Heart left ventricle (tissue), 16 donors: ENCODE data around the gene SCN1B. TPM values are rescaled to one million over a fixed set of nuclear protein-coding genes. Genes with fewer than 3 reads are reported as not detected.

ENCODE experiments used
- ATAC-seq, 4 donors: fragments of 200-7000 bp; cut with Tn5 transposase; one replicate each; pipeline ENCODE4 v1.9.1; 2020 to 2022; ENCODE audit warnings: moderate library complexity in 4 of 4, mild to moderate bottlenecking in 3 of 4, moderate number of reproducible peaks in 1 of 4
- DNase-seq, 5 donors: peaks; one replicate each; pipeline ENCODE4 v3.0.0-alpha.2; 2020
- H3K27ac ChIP-seq, 12 donors: fragments of 200-600 bp; sonication (generic) in 4 of 12; one replicate each; pipeline versions ENCODE4 v1.5.0 to v1.8.0; 2016 to 2022; ENCODE audit warnings: mild to moderate bottlenecking in 2 of 12
- H3K27me3 ChIP-seq, 9 donors: fragments of 200-600 bp; sonication (generic) in 2 of 9; one replicate each; pipeline versions ENCODE4 v1.5.1 to v1.8.0; 2016 to 2022; ENCODE audit warnings: mild to moderate bottlenecking in 3 of 9
- H3K36me3 ChIP-seq, 9 donors: fragments of 200-600 bp; sonication (generic) in 2 of 9; one replicate each; pipeline versions ENCODE4 v1.5.0 to v1.8.0; 2018 to 2022; ENCODE audit warnings: mild to moderate bottlenecking in 2 of 9
- H3K4me1 ChIP-seq, 12 donors: fragments of 200-600 bp; sonication (generic) in 4 of 12; one replicate each; pipeline versions ENCODE4 v1.5.0 to v1.8.0; 2016 to 2022; ENCODE audit warnings: mild to moderate bottlenecking in 3 of 12
- H3K4me3 ChIP-seq, 12 donors: fragments of 200-600 bp; sonication (generic) in 4 of 12; one replicate each; pipeline versions ENCODE4 v1.5.0 to v1.8.0; 2017 to 2022; ENCODE audit warnings: mild to moderate bottlenecking in 9 of 12, moderate library complexity in 4 of 12
- H3K9me3 ChIP-seq, 12 donors: fragments of 200-600 bp; sonication (generic) in 4 of 12; one replicate each; pipeline versions ENCODE4 v1.5.0 to v1.8.0; 2016 to 2022; ENCODE audit warnings: mild to moderate bottlenecking in 1 of 12
- CTCF ChIP-seq, 12 donors: fragments of 200-600 bp; sonication (generic) in 4 of 12; IDR thresholded peaks; one replicate each; pipeline versions ENCODE4 v1.5.0 to v1.8.0; 2018 to 2022; ENCODE audit warnings: antibody characterized with exemption in 12 of 12, mild to moderate bottlenecking in 5 of 12
- POLR2A ChIP-seq, 2 donors: fragments of 450-650 bp; IDR thresholded peaks; one replicate each; pipeline ENCODE4 v1.6.1; 2017; ENCODE audit warnings: antibody characterized with exemption in 2 of 2, mild to moderate bottlenecking in 2 of 2, moderate library complexity in 2 of 2
- WGBS, 4 donors: extraction: QIAGEN DNeasy Blood & Tissue Kit in 2 of 4; methylation state at CpG; one replicate each; pipeline versions ENCODE4 v1.1.5 to v1.1.7; 2013 to 2018; 5-methylcytosine and 5-hydroxymethylcytosine counted together
- intact Hi-C, 10 donors: fragments of 100-400 bp; cut with DNase I; formaldehyde crosslinking; loops; one replicate each; pipeline versions ENCODE4 v1.11.1 to v1.14.2; 2022
- polyA plus RNA-seq, 2 donors: library from polyadenylated mRNA; stranded (reverse); fragments of 200-250 nt; gene quantifications; one replicate each; pipeline ENCODE4 v1.2.3, GENCODE V29; 2013
- total RNA-seq, 9 donors: library from RNA; depleted of rRNA in 2 of 9; stranded (reverse); fragments of >200 nt in 2 of 9; fragmentation: NEBNext Ultra II Directional in 3 of 9; extraction: Animal tissue kit (Norgen Biotek cat#: 25700) in 3 of 9; gene quantifications; one replicate each; pipeline versions ENCODE4 v1.1.0 to v1.2.4, GENCODE V29; 2016 to 2023
- donor health status: ischemic (EF 13 %, LVEDD 7.1; RV severe dilation, severe dysfunction).
- donor health status: healthy with polysubstance abuse.
- donor health status: DM: no; HTN: yes; CAD: no.
- donor health status: DM: no; HTN: no; CAD: no.
- donor health status: ischemic (EF 25% LVEDD 6.9; RV normal size, moderate dysfunction).
- donor health status: ischemic (EF 25% LVEDD 5.7; RV mildly dilated, moderate dysfunction).
- donor health status: healthy.
- donor health status: DM: yes; HTN: yes; CAD: no.
- donor health status: ischemic (EF 35%, LVEDD 5.7; RV mildly dilated, moderate dysfunction).
- donor health status: nonischemic (EF 11% LVEDD 7.7; RV severe dilation, severe dysfunction).
- donor health status: DM: yes; HTN: yes; CAD: no.
- donor health status: PGD.
- donor health status: ischemic (EF 29% LVEDD 5.4; RV normal size, mild dysfunction).
- donor health status: nonischemic (EF 23%, LVEDD 6.1; RV moderate dilation, normal function).

The SCN1B gene
- total and polyA plus RNA-seq, 11 donors = 19.7 to 68.3 (median 32.4) TPM

- Histone ChIP-seq H3K36me3 (peaks cover 0 to 12% (median 0%) of the 10 kb centered on the region in 9 donors), H3K4me1 (peaks cover 0 to 57% (median 44%) of the 10 kb centered on the region in 12 donors), H3K27me3 (no peaks in the 10 kb centered on the region), H3K27ac (peak overlapping the region; percentile 52 to 92 (median 78)), H3K4me3 (peak overlapping the region in 10 of 12 donors; percentile 8 to 50 (median 28)), H3K9me3 (no peaks in the 10 kb centered on the region)
- no peak for DNase-seq
- TF ChIP-seq CTCF (IDR thresholded peaks at IDR 0.05) (no peak), POLR2A (IDR thresholded peaks at IDR 0.05) (no peak)
- WGBS, 4 donors = 50 to 58% (median 54%) methylated on average over 27 to 39 of the region's 39 CpGs
- no peak for ATAC-seq
- intact Hi-C loops = loop anchor here in 2 of 10 donors (10.0 kb wide), 2 partner anchors 95 to 225 kb away; partner anchors contain the start of genes FXYD1 (in 1 of the 2), LGI4 (in 1 of the 2) and USF2 (in 1 of the 2)
These were observed 9.9 kb downstream of the SCN1B start for GRCh38 chr19:35039881-35040825.

- H3K36me3 ChIP-seq = peaks cover 0 to 5% (median 0%) of the 10 kb centered on the region in 9 donors
- peaks cover 0 to 57% (median 44%) of the 10 kb centered on the region in 12 donors for H3K4me1 ChIP-seq
- TF ChIP-seq POLR2A (IDR thresholded peaks at IDR 0.05) (peak in 1 of 2 donors; percentile 31), CTCF (IDR thresholded peaks at IDR 0.05) (no peak)
- H3K27me3 ChIP-seq = no peaks in the 10 kb centered on the region
- DNase-seq (peak; percentile 91 to 98 (median 93)), ATAC-seq (peak; percentile 81 to 92 (median 86))
- intact Hi-C loops = loop anchor here in 2 of 10 donors (10.0 kb wide), 2 partner anchors 94 to 224 kb away; partner anchors contain the start of genes FXYD1 (in 1 of the 2), LGI4 (in 1 of the 2) and USF2 (in 1 of the 2)
- peak overlapping the region; percentile 39 to 92 (median 78) for H3K27ac ChIP-seq
- 8 to 16% (median 9%) methylated on average over 23 to 36 of the region's 36 CpGs for WGBS, 4 donors
- H3K9me3 ChIP-seq = no peaks in the 10 kb centered on the region
- peak overlapping the region in 10 of 12 donors; percentile 2 to 50 (median 28) for H3K4me3 ChIP-seq
These were observed 10.7 kb downstream of the SCN1B start for GRCh38 chr19:35040826-35041547.

DNA sequence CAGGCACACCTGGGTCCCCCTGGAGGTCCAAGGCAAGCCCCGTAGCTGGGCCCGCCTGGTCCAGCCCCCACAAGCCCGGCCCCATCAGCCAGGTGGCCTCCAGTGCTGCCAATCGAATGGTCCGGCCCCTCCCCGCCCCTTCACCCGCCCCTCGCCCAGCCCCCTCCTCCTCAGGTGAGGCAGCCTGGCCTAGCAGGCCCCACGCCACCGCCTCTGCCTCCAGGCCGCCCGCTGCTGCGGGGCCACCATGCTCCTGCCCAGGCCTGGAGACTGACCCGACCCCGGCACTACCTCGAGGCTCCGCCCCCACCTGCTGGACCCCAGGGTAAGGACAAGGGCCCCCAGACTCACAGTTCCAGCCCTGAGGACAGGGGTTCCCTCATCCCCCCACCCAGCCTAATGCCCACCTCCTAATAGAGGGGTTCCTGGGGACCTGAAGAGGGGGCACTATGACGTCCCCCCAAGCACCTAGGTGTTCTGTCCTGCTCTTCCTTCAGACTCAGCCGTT lies 11.3 kb downstream of the SCN1B start, which contains the start of gene HPN:
TSS of gene HPN (plus strand) at position 174 of the 508 bp plus-strand sequence. CDS start 786 bp downstream, outside the sequence.
- no peak for DNase-seq

More for the DNA sequence above, 11.3 kb downstream of the SCN1B start, which contains the start of gene HPN:
- H3K4me1 ChIP-seq = peaks cover 0 to 57% (median 44%) of the 10 kb centered on the region in 12 donors
- intact Hi-C loops = loop anchor here in 2 of 10 donors (10.0 kb wide), 2 partner anchors 93 to 223 kb away; partner anchors contain the start of genes FXYD1 (in 1 of the 2), LGI4 (in 1 of the 2) and USF2 (in 1 of the 2)
- H3K27ac ChIP-seq = peak within 1 kb of the TSS; percentile 39 to 92 (median 78)
- H3K9me3 ChIP-seq = no peaks in the 10 kb centered on the region
- peak in 3 of 4 donors; percentile 1 to 17 (median 9) for ATAC-seq
- peak within 1 kb of the TSS in 10 of 12 donors; percentile 2 to 50 (median 28) for H3K4me3 ChIP-seq
- no peak for TF ChIP-seq POLR2A (IDR thresholded peaks at IDR 0.05)
- WGBS, 4 donors = 56 to 74% (median 67%) methylated on average over 13 to 19 of the region's 19 CpGs
- no peaks in the 10 kb centered on the region for H3K36me3 ChIP-seq
- no peaks in the 10 kb centered on the region for H3K27me3 ChIP-seq
